HG03469 (cell line): ENCODE measurements around the gene RUNX1.

Source experiments
- ATAC-seq: cut with Tn5 transposase; IDR thresholded peaks from one replicate; pipeline ENCODE4 v1.9.1; 2021; ENCODE audit warnings: mild to moderate bottlenecking, moderate library complexity, moderate number of reproducible peaks; ENCODE audit not compliant: unreplicated experiment

Gene RUNX1

DNA sequence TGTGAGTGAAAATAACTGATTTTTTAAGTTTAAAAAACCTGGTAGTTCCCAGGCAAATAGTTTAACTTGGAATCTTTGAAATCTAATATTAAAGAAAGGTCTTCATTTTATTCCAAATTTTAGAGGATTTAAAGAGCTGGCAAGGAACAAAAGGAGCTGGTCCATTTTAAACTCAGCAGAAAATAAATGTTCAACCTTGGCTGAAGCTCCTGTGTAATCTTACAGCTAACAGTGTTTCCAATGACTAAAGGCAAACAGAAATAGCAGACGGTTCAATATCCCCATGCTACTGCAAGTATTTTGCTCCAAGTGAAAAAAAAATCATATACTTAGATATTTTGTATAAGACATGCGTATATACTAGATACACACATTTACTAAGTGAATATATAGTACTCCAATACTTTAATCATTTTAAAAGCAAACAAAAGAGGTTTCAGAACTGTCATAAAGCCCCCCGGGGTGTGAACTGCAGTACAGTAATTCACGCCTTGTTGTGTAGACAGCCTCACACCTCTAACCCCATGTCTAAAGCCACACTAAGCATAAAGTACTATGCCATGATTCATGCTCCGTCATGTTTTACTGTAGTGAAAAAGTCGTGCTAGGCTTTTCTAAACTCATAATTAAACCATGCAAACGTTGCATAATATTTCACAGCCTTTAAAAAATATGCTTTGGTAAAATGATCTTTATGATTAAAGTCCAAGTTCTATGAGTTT, 248.1 kb downstream of the RUNX1 start:
- ATAC-seq = no peak

DNA sequence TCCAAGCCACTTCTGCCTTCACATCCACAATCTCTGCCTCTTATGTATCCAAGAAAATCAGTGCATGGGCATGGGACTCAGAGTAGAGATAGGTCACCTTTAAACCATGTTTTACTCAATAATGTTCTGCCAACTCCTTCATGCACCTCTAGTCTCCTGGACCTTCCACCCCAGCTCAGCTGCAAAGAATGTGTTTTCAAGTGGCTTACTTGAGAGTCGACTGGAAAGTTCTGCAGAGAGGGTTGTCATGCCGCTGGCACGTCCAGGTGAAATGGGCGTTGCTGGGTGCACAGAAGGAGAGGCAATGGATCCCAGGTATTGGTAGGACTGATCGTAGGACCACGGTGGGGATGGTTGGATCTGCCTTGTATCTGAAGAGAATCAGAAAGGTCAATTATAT, 250.0 kb downstream of the RUNX1 start:
- no peak for ATAC-seq

GRCh38 chr21:34797921-34798535, 251.1 kb downstream of the RUNX1 start:
- no peak for ATAC-seq

DNA sequence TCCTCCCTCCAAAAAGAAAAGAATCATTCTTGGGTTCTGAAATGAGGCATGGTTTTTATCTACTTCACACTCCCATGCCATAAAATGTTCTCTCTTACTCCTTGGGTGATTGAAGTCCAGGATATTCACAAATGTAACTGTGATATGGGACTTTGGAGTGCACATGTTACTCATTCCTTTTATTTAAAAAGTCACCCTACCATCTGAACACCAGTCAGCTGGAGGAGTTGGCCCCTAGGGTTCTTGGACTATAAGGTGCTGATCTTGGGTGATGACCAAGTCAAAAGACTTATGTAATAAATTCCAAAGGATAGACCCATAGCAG, 251.9 kb downstream of the RUNX1 start:
- no peak for ATAC-seq

GRCh38 chr21:34796518-34797200, 252.4 kb downstream of the RUNX1 start:
- no peak for ATAC-seq

- no peak for ATAC-seq
These were observed 253.4 kb downstream of the RUNX1 start for GRCh38 chr21:34795548-34796180.

DNA sequence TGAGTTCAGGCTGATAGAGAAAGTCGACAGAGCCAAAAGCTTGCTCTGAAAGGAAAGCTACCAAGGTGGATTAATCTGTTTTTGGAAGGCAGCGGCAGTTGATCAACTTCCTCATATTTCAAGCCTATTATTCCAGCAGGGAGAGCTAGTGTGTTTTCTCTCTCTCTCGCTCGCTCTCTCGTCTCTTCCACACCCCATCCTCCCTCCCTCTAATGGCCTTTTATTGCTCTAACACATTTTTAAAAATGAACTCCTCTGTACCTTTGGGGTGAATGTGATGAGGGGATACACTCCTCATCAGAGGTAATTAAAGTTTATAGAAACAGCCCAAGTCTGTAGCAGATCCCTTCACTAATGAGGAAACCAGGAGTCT, 253.9 kb downstream of the RUNX1 start:
- no peak for ATAC-seq

- no peak for ATAC-seq
These were observed 254.4 kb downstream of the RUNX1 start for GRCh38 chr21:34794686-34795085.

DNA sequence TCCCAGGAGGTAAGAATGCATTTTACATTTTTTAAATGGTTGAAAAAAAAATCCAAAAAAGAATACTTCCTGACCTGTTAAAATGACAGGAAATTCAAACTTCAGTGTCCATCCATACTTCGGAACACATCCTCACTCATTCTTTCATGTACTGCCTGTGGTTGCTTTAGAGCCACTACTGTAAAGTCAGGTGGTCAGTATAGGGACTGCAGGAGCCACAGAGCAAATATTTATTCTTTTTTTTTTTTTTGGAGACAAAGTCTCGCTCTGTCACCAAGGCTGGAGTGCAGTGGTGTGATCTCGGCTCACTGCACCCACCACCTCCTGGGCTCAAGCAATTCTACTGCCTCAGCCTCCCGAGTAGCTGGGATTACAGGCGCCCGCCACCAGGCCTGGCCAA, 255.6 kb downstream of the RUNX1 start:
- ATAC-seq = no peak

DNA sequence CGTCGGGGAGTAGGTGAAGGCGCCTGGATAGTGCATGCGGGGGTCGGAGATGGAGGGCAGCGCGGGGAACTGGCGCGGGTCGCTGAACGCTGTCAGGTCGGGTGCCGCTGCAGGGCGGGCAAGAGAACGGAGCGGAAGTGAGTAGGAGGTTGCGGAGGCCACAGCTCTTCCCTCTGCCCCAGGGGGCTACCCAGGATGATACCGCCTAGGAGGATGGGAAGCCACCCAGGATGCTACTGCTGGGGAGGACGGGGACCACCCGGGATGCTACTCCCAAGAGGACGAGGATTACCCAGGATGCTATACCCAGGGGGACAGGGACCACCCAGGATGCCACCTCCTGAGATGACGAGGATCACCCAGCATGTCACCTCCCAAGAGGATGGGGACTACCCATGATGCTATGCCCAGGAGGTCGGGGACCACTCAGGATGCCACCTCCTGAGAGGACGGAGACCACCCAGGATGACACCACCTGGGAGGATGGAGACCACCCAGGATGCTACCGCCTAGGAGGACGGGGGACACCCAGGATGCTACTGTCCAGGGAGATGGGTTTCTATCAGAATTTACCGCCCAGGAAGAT, 256.5 kb downstream of the RUNX1 start:
- ATAC-seq = no peak

- no peak for ATAC-seq
These were observed 257.2 kb downstream of the RUNX1 start for GRCh38 chr21:34791776-34792503.

- ATAC-seq = no peak
These were observed 258.3 kb downstream of the RUNX1 start for GRCh38 chr21:34790834-34791233.

DNA sequence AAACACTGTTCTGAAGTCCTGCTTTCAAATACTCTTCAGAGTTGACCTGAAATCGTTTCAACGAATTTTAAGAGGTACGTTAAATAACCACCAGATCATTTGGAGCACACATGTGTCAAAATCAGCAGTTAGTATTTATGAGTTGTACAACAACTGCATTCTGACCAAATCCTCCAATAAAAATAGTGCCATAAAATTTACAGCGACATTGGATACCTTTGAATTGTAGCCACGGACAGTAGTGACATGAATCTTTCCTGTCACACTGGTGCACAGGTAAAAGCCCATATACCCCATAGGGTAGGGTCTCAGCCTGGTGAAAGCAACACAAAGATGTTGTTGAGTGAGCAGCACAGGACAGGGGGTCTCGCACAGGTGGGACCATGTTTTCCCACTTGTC, 258.8 kb downstream of the RUNX1 start:
- ATAC-seq = no peak

GRCh38 chr21:34788879-34789278, 260.2 kb downstream of the RUNX1 start:
- no peak for ATAC-seq

- no peak for ATAC-seq
These were observed 265.3 kb downstream of the RUNX1 start for GRCh38 chr21:34783815-34784214.

GRCh38 chr21:34782506-34783360, 266.4 kb downstream of the RUNX1 start:
- no peak for ATAC-seq

DNA sequence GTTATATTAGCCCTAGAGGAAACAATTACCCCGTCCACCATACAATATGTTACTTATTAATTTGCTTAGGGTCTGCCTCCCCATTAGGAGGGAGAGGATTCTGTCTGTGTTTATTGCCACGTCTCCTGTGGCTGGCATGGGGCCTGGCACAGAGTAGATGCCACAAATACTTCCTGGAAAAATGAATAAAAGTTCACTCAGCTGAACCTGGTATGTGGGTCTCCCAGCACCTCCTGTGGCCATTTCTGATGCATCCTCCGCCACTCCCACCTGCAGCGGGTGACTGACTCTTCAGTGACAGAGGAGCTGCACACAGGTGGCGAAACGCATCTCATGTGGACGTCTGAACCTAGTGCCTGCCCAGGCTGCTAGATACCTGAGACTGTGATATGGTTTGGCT, 267.6 kb downstream of the RUNX1 start:
- no peak for ATAC-seq

DNA sequence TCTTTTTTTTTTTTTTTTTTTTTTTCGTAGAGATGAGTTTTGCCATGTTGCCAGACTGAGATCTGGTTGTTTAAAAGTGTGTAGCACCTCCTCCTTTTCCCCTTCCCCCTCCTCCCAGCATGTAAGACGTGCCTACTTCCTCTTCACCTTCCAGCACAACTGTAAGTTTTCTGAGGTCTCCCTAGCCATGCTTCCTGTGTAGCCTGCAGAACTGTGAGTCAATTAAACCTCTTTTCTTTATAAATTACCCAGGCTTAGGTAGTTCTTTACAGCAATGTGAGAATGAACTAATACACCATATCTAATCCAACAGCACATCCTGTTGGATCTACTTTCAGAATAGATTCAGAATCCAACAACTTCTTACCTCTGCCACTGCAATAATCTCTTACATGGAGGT, 269.2 kb downstream of the RUNX1 start:
- ATAC-seq = no peak

DNA sequence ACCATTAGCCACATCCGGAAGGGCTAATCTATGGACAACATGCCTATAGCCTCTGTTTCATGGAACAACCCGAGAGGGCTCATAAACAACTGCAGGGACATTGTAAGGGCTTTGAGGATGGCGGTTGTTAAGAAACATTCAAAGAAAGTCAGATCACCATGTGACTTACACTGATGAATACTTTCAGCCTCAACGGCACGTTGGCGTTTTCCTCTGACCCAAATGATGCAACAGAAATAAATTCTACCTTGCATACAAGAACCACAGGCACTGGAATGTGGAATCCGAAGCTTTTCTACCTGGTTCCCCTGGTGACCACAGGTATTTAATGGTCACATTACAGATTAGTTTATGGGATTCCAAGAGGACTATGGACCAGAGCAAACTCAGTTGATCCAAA, 273.3 kb downstream of the RUNX1 start:
- ATAC-seq = no peak

- no peak for ATAC-seq
These were observed 274.4 kb downstream of the RUNX1 start for GRCh38 chr21:34774750-34775149.
